Psoas muscle (tissue), 8 donors: ENCODE results near the gene GPI. TPM values are rescaled to one million over a fixed set of nuclear protein-coding genes. Genes with fewer than 3 reads are reported as not detected.

Experiments used
- ATAC-seq, 4 donors: fragments of 200-7000 bp; cut with Tn5 transposase; one replicate each; pipeline ENCODE4 v1.9.1; 2020; ENCODE audit warnings: moderate library complexity in 3 of 4, mild to moderate bottlenecking in 2 of 4
- DNase-seq, 2 donors: peaks; one replicate each; pipeline ENCODE4 v3.0.0-alpha.2; 2020
- H3K27ac ChIP-seq: fragments of 200-600 bp; one replicate; pipeline ENCODE4 v1.8.0; 2022
- H3K27me3 ChIP-seq, 3 donors: fragments of 200-600 bp in 1 of 3; one replicate each; pipeline versions ENCODE4 v1.6.1 to v1.8.0; 2013 to 2022; ENCODE audit warnings: low read length in 2 of 3, mild to moderate bottlenecking in 2 of 3, moderate library complexity in 1 of 3; ENCODE audit not compliant: insufficient read depth in 3 of 3
- H3K36me3 ChIP-seq, 2 donors: fragments of 200-600 bp in 1 of 2; one replicate each; pipeline versions ENCODE4 v1.6.1 to v1.8.0; 2013 to 2022; ENCODE audit warnings: low read depth in 1 of 2, mild to moderate bottlenecking in 1 of 2, moderate library complexity in 1 of 2; ENCODE audit not compliant: insufficient read depth in 1 of 2
- H3K4me1 ChIP-seq: fragments of 200-600 bp; one replicate; pipeline ENCODE4 v1.8.0; 2022
- H3K4me3 ChIP-seq: fragments of 200-600 bp; one replicate; pipeline ENCODE4 v1.8.0; 2022; ENCODE audit warnings: mild to moderate bottlenecking
- H3K9me3 ChIP-seq: fragments of 200-600 bp; one replicate; pipeline ENCODE4 v1.8.0; 2022
- CTCF ChIP-seq: fragments of 200-600 bp; IDR thresholded peaks from one replicate; pipeline ENCODE4 v1.8.0; 2022; ENCODE audit warnings: antibody characterized with exemption
- WGBS, 3 donors: extraction: QIAGEN DNeasy Blood & Tissue Kit; methylation state at CpG; one replicate each; pipeline versions ENCODE4 v1.1.6 to v1.1.7; 2013; 5-methylcytosine and 5-hydroxymethylcytosine counted together
- intact Hi-C, 2 donors: fragments of 100-400 bp; cut with DNase I; formaldehyde crosslinking; loops; one replicate each; pipeline versions ENCODE4 v1.11.0 to v1.14.2; 2022
- polyA plus RNA-seq, 3 donors: library from polyadenylated mRNA; stranded (reverse); fragments of 200-250 nt; gene quantifications; one replicate each; pipeline ENCODE4 v1.2.3, GENCODE V29; 2013
- total RNA-seq, 4 donors: library from RNA; stranded (reverse); fragmentation: NEBNext Ultra II Directional in 2 of 4; extraction: Animal tissue kit (Norgen Biotek cat#: 25700) in 2 of 4; gene quantifications; one replicate each; pipeline versions ENCODE4 v1.2.1 to v1.2.4, GENCODE V29; 2021 to 2023
- donor health status: healthy with polysubstance abuse.
- donor health status: DM: no; HTN: no; CAD: no; lungs with moderate emphysema.
- donor health status: Bipolar disorder and iron deficiency.
- donor health status: healthy.
- donor health status: DM: yes; HTN: yes; CAD: no.
- donor health status: DM: no; HTN: no; CAD: no.
- donor health status: DM: no; HTN: no; CAD: no.
- donor health status: DM: yes; HTN: yes; CAD: no.

Gene GPI
- total and polyA plus RNA-seq, 7 donors, result 111 to 259 (median 170) TPM

- DNase-seq (no peak), ATAC-seq (no peak)
- no peak for TF ChIP-seq CTCF
- intact Hi-C loops, result loop anchor here in 1 of 2 donors (5.0 kb wide), 1 partner anchor 42 kb away; no protein-coding TSS in a partner anchor
- WGBS, 3 donors, result 61 to 77% (median 64%) methylated on average over 3 of the region's 3 CpGs
- Histone ChIP-seq H3K36me3 (peaks cover 0 to 42% of the 10 kb centered on the region in 2 donors), H3K9me3 (no peaks in the 10 kb centered on the region), H3K27me3 (no peaks in the 10 kb centered on the region), H3K4me1 (peaks cover 51% of the 10 kb centered on the region), H3K27ac (peak overlapping the region; percentile 72), H3K4me3 (no peak overlapping the region)
Measured at GRCh38 chr19:34319230-34319585, 45.8 kb upstream of the GPI start.

- H3K4me1 ChIP-seq, result peaks cover 45% of the 10 kb centered on the region
Measured at GRCh38 chr19:34319785-34320184, 45.2 kb upstream of the GPI start.

GRCh38 chr19:34320277-34320676 lies 44.7 kb upstream of the GPI start:
- WGBS, 3 donors, result 37 to 56% (median 43%) methylated on average over 7 of the region's 7 CpGs
- intact Hi-C loops, result no loop called here
- H3K4me3 ChIP-seq, result no peak overlapping the region
- H3K27ac ChIP-seq, result peak overlapping the region; percentile 72
- H3K36me3 ChIP-seq, result peaks cover 0 to 53% of the 10 kb centered on the region in 2 donors
- no peak for DNase-seq
- peaks cover 45% of the 10 kb centered on the region for H3K4me1 ChIP-seq
- no peaks in the 10 kb centered on the region for H3K9me3 ChIP-seq
- no peak for TF ChIP-seq CTCF
- ATAC-seq, result peak in 3 of 4 donors; percentile 7 to 49 (median 26)
- H3K27me3 ChIP-seq, result no peaks in the 10 kb centered on the region

More at GRCh38 chr19:34319785-34320184, 45.2 kb upstream of the GPI start:
- H3K27ac ChIP-seq, result peak overlapping the region; percentile 72
- H3K4me3 ChIP-seq, result no peak overlapping the region
- peaks cover 0 to 48% of the 10 kb centered on the region in 2 donors for H3K36me3 ChIP-seq
- peak; percentile 44 to 74 for DNase-seq
- 54 to 68% (median 62%) methylated on average over 11 of the region's 11 CpGs for WGBS, 3 donors
- ATAC-seq, result peak; percentile 75 to 85 (median 84)
- no peaks in the 10 kb centered on the region for H3K9me3 ChIP-seq
- intact Hi-C loops, result loop anchor here in 1 of 2 donors (5.0 kb wide), 1 partner anchor 42 kb away; no protein-coding TSS in a partner anchor
- no peaks in the 10 kb centered on the region for H3K27me3 ChIP-seq
- TF ChIP-seq CTCF, result no peak

GRCh38 chr19:34321735-34322134 lies 43.3 kb upstream of the GPI start:
- Histone ChIP-seq H3K4me1 (peaks cover 37% of the 10 kb centered on the region), H3K9me3 (no peaks in the 10 kb centered on the region), H3K27me3 (no peaks in the 10 kb centered on the region), H3K4me3 (no peak overlapping the region), H3K36me3 (peaks cover 0 to 66% of the 10 kb centered on the region in 2 donors), H3K27ac (no peak overlapping the region)
- WGBS, 3 donors, result 92 to 96% (median 95%) methylated on average over 6 of the region's 6 CpGs
- intact Hi-C loops, result no loop called here
- DNase-seq, result no peak
- TF ChIP-seq CTCF, result no peak
- no peak for ATAC-seq
